NCI-H146 treated with DMSO at 0.1 percent for 48 hours (cell line): ENCODE results near the gene FBXO34.
A peak's percentile ranks its signal among the peaks of the same experiment; 100 is the strongest.

Experiments
- DNase-seq: peaks from one replicate; lab custom pipeline; 2025; ENCODE audit not compliant: unreplicated experiment; lab: John Stamatoyannopoulos, UW

Gene FBXO34

DNA sequence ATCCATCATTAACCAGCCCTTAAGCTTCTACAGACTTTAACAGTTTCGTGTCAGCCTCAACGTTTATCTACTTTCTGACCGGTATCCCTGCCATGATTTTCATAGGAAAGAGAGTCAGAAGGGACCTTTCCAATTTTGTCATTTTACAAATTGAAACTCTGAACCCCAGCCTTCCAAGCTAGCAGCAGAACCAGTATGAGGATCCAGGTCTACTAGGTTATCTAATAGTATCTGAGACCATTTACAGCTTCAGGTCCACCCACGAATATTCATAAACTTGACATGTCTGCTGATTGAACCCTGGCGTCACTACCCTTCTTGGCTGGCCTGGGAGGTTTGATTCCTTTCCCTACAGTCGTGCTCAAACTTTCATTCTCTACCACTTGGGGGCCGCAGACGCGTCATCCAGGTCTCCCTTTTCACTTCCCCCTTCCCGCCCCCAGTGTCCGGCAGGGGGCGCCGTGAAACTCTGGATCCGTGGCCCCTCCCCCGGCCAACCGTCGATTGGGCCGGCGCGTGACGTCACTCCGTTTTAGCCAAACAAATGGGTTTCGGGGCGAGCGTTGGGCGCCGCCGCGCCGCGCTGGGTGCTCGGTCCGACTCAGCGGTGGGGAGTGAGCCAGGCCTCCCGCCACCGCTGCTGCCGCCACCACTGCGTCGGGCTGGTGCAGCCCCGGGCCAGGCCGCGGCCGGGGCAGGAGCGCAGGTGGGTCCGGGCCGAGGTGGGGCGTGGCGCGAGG, at the start of gene FBXO34:
FBXO34 (plus strand) TSS at position 590 of the 740 bp plus-strand sequence. CDS start 78,970 bp downstream, outside the sequence.
- DNase-seq = peak; percentile 88

DNA sequence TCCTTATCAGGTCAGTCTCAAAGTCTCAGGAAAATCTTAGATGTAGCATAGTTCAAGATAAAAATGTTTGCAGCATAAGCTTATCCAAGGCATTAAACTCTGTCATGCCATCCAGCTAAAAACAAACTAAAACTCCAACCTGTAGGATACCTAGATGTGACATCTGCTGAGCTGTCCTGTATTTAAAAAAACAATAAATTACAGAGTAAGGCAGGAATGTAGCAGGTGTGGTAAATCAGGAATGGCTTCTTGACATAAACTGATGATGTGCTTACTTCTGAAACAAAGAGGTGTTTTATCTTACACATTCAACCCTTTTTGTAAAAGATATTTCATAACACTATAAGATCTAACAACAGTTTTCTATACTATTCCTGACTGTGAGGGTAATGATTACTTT, 49.3 kb upstream of the FBXO34 start:
- DNase-seq = no peak

DNA sequence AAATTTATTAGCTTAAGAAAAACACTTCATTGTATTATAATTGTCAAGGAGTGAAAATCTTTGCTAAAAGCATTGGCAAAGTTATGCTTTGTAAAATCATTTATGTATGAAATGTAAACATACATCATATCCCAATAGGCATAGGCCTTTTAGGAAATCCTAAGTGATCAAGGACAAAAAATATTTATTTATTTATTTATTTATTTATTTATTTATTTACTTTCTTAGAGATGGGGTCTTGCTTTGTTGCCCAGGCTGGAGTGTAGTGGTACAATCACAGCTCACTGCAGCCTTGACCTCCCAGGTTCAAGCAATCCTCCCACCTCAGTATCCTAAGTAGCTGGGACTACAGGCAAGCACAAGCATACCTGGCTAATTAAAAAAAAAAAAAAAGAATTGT, 47.9 kb upstream of the FBXO34 start:
- DNase-seq = no peak

- no peak for DNase-seq
Observed at GRCh38 chr14:55228261-55228660, 43.0 kb upstream of the FBXO34 start.

- DNase-seq = no peak
Observed at GRCh38 chr14:55233591-55233990, 37.6 kb upstream of the FBXO34 start.

DNA sequence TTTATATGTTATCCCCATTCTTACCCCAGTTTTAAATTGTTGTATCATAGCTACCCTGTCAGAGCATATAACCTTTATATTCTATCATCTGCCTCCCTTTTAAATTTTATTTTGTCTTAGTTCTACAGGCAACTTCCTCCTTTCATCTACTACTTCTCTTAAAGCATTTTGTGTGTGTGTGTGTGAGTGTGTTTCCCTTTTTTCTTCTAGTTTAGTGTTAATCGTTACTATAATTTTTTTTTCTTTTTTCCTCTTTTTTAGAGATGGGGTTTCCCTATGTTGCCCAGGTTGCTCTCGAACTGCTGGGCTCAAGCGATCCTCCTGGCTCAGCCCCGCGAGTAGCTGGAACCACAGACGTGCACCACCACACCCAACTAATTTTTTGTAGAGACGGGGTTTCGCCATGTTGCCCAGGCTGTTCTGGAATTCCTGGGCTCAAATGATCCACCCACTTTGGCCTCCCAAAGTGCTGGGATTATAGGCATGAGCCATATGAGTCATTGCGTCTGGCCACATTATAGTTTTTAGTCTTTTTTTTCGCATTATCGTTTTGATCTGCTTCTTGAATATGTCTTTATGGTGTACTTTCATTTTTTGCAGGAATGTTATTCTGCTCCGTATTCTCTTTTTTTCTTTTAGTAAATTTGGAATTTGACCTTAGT, 33.1 kb upstream of the FBXO34 start:
- DNase-seq = no peak

- DNase-seq = no peak
Observed at GRCh38 chr14:55239320-55239719, 31.9 kb upstream of the FBXO34 start.

DNA sequence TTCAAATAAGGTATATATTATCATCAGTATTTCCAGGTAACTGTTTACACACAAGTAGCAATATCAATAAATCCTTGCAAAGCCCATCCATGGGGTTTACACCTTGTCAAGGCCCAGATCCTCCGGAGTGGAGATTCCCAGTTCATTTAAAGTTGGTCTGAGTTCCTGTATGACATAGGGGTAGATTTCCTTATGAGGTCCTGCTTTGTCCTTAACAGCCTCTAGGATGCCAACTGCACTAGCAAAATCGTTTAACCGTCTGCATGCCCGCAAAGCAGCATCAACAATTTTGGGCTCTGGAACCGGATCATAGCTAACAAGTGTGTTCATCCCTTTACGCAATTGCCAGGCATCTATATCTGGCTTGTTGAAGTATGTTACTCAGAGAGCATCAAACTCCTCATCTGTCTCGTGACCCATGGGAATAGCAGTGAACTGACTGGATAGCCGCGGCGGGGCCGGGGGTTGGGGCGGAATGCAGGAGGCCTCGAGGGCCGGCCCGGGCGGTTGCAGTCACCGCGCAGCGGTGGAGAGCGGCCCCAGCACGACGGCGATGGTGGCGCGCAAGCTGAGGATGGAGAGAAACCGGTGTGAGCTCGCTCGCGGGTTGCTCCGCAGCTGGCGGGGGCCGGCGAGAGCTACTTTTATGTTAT, 30.6 kb upstream of the FBXO34 start:
- no peak for DNase-seq

DNA sequence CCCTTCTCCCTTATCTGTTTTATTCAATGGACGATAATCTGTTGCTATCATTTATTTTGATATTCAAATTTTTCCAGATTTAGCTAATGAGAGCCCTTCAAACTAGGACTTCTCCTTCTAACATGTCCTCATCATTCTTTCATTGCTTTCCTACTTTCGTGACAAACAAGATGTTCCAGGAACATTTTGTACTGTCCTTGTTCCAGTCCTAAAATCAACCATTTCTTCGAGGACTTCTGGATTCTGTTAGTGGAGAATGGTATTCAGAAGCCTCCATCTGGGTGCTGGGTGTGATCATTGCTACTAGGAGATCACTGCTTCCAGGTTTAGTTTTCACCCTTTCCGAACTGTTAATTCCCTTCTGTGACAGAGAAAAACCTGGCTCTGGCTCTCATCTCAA, 29.5 kb upstream of the FBXO34 start:
- DNase-seq = no peak

DNA sequence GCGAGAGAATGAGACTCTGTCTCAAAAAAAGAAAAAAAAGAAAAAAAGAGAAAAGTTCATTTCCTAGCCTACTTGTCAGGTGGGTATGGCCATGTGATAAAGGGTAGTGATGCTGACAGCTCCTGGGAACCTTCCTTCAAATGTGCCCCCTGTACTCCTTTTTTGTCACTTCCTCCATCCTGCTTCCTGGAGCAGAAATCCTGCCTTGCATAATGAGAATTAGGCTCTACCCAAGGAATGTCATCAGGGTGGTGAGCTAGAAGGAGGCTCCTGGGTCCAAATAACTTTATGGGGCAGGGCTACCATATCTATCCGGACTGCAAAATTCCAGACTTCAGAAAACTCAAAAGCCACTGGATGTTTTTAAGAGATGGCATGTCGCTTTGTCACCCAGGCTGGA, 27.8 kb upstream of the FBXO34 start:
- no peak for DNase-seq

- no peak for DNase-seq
Observed at GRCh38 chr14:55243813-55244212, 27.4 kb upstream of the FBXO34 start.

DNA sequence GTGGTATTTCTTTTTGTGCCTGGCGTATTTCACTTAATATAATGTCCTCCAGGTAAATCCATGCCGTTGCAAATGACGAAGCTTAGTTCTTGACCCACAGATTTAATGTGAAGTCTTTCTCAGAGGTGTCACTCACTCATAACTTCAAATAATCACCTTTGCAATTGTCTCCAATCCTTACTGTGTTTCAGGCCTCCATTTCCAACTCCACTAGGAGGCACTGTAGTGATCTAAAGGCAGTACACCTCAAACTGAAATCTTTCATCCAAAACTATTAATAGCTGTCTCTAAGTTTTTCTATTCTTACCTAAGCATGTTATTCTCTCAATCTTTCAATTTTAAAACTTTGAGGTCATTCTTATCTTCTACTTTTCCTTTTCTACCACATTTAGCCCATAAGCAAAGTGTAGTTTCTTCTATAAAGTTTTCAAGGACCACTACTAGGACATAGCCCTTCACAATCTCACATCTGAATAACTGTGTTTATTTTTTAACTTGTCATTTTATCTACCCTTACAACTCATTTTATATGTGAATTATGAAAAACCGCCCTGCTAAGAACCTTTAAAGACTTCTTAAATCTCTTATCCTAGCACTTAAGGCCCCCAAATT, 25.5 kb upstream of the FBXO34 start:
- DNase-seq = no peak

DNA sequence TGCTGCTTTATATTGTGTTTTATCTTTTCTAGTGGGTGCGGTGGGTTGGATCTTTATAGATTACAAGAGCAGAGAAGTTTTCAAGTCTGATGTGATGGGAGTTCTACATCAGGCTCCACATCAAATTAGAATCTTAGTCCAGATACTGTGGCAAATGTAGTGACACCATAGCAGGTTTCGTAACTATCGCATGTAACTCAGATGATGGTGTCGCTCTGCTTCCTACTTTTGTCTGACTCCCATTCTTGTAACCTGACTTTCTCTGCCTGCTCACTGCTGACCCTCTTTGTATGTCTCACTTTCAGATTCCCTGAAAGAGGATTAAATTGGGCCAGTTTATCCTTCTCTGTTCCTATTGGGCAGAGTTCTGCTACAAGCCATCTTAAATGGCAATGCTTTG, 22.8 kb upstream of the FBXO34 start:
- DNase-seq = no peak

GRCh38 chr14:55249423-55249822, 21.8 kb upstream of the FBXO34 start:
- no peak for DNase-seq

DNA sequence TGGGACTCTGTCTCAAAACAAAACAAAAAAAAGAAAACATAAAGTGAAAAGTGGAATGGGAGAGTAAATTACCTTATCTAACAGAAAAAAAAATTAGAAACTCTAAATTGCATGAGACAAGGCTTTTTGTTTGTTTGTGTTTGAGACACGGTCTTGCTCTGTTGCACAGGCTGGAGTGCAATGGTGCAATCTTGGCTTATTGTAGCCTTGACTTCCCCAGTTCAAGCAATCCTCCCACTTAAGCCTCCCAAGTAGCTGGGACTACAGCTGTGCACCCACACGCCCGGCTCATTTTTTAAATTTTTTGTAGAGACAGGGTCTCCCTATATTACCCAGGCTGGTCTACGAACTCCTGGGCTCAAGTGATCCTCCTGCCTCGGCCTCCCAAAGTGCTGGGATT, 17.9 kb upstream of the FBXO34 start:
- DNase-seq = no peak

DNA sequence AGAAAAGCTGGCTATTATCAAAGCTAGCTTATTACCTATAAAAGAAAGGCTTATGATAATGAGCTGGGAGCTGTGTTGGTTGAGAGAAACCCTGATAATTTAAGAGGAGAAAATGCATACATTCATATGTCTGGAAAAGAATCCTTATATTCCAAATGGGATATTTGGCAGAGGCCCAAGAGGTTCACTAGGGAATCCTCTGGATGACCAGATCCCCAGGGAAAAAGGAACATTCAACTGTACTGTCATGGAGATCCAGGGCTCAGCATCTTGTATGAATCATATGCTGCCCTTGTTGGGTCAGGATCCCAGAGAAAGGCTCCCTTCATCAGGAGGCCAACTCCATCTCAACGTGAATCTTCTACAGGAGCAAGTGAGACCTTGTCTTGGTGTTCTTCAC, 16.6 kb upstream of the FBXO34 start:
- no peak for DNase-seq

DNA sequence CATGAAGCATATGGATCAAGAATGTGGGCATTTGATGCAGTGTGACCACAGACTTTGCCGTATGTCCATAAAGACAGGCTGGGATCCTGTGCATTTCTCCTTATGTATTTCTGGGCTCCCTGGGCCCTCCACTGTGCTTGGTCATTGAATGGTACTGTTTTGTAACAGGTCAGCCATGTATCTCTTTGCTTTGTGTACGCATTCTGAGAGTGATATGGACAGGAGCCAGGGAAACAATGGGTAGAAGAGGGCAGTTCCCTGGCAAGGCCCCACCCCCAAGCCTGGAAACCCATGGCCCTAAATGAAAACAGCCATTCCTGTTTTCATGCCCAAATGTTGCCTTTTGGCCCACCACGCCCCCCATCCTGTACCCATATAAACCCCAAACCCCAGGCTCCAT, 15.2 kb upstream of the FBXO34 start:
- no peak for DNase-seq

- DNase-seq = no peak
Observed at GRCh38 chr14:55256586-55256985, 14.6 kb upstream of the FBXO34 start.

DNA sequence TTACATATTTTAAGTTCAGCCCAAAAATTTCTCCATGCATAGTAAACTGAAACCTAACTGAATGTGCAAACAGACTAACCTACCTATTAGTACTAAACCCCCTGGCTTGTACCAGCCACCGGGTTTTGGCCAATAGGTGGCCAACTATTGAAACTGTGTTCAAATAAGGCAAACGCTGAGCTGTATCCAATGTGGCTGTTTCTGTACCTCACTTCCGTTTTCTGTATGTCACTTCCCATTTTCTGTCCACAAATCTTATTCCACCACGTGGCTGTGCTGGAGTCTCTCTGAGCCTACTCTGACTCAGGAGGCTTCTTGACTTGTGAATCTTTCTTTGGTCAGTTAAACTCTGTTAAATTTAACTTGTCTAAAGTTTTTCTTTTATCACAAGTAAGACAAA, 6.0 kb upstream of the FBXO34 start:
- DNase-seq = no peak

DNA sequence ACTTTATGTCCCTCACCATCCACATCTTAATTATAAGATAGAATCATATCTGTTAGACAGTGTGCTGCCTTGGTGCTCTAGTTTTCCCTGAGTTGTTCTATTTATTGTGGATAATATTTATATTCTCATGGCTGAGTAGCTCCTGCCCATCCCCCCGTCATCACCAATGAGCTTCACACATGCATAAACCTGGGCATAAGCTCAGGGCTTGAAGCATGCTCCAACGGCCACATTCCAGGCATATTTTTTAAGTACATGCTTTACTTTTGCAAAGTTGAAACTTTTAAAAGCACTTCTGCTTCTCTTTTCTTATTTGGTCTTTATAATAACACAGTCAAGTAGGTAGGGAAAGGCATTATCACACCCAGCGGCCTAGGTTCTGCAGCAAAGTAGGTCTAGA, 3.4 kb upstream of the FBXO34 start:
- DNase-seq = no peak

DNA sequence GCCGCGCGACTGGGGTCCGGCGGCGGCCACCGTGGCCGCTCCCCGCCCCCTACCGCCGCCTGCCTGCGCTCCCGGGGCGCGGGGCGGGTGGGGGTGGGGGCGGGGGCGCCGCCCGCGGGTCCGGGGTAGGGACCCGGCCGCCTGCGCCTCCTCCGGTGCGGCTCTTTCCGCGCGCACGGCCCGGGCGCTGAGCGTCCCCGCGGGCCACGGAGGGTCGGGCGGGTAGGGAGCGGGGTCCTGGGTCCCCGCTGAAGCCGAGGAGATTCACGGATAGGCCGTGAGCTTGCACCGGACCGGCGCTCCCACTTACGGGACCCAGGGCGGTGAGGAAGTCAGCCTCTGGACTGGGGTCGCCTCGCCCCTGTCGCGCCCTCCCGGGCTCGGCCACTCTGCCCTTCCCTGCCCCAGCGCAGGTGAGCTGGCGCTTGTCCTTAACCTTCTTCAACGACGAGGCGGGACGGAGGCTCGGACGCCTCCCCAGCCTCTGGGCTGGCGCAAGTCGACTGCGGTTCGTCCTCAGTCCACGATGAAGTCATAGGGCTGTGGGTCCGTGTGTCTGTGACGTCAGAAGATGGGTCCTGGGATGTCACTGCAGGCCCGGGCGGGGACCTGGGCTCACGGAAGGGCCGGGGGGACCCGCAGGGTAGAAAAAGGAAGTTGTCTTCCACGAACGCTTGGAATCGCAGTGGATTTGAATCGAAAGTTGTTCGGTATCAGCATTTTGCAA, 514 bp downstream of the FBXO34 start:
- DNase-seq = peak; percentile 32
